Choroid plexus epithelial cell (primary cell): ENCODE results near the gene ECPAS.

Experiments used
- DNase-seq: peaks from one replicate; pipeline ENCODE4 v3.0.0-alpha.2; 2010; ENCODE audit warnings: low read depth
- H3K4me3 ChIP-seq: 2 replicates; pipeline ENCODE4 v1.5.1; 2011; ENCODE audit warnings: low read depth, mild to moderate bottlenecking, control low read depth, low read length, moderate library complexity
- TF ChIP-seq, protein P1 (sequence below): conservative IDR thresholded peaks from 2 replicates; pipeline ENCODE4 v1.5.1; 2011; ENCODE audit warnings: low read depth, mild to moderate bottlenecking, control low read depth, inconsistent platforms, low read length, moderate library complexity

Gene ECPAS, protein sequence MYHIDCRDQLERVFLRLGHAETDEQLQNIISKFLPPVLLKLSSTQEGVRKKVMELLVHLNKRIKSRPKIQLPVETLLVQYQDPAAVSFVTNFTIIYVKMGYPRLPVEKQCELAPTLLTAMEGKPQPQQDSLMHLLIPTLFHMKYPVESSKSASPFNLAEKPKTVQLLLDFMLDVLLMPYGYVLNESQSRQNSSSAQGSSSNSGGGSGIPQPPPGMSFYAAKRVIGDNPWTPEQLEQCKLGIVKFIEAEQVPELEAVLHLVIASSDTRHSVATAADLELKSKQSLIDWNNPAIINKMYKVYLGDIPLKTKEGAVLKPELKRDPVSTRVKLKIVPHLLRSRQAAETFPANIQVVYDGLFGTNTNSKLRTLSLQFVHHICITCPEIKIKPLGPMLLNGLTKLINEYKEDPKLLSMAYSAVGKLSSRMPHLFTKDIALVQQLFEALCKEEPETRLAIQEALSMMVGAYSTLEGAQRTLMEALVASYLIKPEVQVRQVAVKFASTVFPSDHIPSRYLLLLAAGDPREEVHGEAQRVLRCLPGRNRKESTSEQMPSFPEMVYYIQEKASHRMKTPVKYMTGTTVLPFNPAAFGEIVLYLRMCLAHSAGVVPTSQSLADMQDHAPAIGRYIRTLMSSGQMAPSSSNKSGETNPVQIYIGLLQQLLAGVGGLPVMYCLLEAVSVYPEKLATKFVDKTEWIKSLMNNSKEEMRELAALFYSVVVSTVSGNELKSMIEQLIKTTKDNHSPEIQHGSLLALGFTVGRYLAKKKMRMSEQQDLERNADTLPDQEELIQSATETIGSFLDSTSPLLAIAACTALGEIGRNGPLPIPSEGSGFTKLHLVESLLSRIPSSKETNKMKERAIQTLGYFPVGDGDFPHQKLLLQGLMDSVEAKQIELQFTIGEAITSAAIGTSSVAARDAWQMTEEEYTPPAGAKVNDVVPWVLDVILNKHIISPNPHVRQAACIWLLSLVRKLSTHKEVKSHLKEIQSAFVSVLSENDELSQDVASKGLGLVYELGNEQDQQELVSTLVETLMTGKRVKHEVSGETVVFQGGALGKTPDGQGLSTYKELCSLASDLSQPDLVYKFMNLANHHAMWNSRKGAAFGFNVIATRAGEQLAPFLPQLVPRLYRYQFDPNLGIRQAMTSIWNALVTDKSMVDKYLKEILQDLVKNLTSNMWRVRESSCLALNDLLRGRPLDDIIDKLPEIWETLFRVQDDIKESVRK (N-terminal part only)

DNA sequence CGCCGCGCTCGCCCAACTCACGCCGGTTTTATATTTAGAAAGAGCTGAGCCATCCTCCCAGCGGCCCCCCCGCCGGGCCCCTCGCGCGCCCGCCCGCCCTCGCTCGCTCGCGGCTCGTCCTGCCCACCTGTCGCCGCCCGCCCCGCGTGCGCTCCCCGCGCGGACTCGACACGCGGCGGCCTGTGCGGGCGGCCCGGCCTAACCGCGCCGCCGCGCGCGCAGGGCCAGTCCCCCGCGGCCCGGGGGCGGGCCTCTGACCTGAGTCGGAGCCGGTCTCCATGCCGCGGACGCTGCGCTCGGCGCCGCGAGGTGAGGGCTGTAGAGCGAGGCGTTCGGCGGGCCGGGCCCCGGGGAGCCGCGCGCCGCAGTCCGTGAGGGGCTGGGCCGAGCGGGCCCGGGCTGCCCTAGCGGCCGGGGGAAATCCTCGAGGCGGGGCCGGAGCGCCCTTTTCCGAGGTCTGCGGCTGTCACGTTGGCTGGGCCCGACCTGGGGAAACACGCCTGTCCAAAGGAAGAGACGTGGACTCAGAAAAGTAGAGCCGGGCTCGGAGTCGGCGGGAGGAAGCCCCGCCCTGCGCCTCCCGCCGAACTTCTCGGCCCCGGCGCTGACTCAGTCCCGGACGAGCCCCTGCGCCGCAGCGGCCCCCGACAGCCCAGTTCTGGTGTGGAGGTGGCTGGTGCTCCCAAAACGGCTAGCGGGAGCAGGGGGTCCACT lies at the start of gene ECPAS:
TSS of gene ECPAS (minus strand) at position 526 of the 714 bp plus-strand sequence. CDS start 11,465 bp downstream, outside the sequence.
- peak within 1 kb of the TSS; percentile 95 for H3K4me3 ChIP-seq
- TF ChIP-seq, protein P1, sequence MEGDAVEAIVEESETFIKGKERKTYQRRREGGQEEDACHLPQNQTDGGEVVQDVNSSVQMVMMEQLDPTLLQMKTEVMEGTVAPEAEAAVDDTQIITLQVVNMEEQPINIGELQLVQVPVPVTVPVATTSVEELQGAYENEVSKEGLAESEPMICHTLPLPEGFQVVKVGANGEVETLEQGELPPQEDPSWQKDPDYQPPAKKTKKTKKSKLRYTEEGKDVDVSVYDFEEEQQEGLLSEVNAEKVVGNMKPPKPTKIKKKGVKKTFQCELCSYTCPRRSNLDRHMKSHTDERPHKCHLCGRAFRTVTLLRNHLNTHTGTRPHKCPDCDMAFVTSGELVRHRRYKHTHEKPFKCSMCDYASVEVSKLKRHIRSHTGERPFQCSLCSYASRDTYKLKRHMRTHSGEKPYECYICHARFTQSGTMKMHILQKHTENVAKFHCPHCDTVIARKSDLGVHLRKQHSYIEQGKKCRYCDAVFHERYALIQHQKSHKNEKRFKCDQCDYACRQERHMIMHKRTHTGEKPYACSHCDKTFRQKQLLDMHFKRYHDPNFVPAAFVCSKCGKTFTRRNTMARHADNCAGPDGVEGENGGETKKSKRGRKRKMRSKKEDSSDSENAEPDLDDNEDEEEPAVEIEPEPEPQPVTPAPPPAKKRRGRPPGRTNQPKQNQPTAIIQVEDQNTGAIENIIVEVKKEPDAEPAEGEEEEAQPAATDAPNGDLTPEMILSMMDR = no peak
- peak; percentile 80 for DNase-seq

DNA sequence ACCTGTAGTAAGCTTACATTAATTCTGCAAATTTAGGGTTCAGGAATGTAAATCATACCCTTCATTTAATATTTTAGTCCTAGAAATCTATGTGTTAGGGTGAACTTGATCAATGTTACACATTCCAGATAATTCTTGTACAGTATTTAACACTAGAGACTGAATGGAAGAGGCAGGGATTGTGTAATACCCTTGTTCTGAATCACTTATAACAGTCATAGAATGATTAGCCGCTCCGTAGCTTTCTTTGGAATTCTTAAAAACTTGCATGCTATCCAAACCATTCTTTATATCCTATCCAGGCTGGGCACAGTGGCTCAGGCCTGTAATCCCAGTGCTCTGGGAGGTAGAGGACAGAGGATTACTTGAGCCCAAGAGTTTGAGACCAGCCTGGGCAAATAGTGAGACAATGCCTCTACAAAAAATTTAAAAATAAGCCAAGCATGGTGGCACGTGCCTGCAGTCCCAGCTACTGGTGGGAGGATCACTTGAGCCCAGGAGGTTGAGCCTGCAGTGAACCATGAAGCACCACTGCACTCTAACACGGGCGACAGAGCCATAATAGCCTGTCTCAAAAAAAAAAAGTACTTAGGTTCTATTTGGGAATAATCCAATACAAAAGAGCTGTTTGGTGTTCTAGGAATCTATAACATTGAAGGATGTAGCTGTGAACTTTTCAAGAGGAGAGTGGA lies 49.1 kb upstream of the ECPAS start:
- TF ChIP-seq, protein P1 = no peak
- DNase-seq = peak; percentile 11
- no peak overlapping the region for H3K4me3 ChIP-seq

DNA sequence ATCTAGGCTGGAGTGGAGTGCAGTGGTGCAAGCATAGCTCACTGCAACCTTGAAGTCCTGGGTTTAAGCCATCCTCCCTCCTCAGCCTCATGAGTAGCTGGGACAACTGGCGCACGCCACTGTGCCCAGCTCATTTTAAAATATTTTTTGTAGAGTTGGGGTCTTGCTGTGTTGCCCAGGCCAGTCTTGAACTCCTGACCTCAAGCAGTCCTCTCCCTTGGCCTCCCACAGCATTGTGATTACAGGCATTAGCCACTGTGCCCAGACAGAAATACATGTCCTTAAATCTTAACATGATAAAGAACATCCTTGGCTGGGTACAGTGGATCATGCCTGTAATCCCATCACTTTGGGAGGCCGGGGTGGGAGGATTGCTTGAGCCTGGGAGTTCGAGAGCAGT lies 47.5 kb upstream of the ECPAS start:
- no peak overlapping the region for H3K4me3 ChIP-seq
- TF ChIP-seq, protein P1 = no peak
- no peak for DNase-seq

DNA sequence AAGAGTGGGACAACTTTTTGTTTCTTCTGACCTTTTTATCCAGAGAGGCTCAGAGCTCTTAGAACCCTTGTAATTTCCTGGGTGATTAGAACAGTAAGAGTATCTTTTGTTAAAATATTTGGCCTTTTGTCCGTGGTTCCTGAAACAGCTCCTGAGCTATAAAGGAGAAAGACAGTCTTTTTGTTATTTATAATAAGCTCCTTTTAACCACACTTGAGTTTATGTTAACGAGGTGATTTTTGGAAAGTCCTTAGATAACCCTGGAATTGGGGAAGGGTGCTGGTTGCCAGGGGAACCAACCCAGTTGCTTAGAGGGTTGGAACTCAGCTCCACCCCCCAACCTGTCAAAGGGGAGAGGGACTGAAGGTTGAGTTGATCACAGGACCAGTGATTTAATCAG lies 45.6 kb upstream of the ECPAS start:
- H3K4me3 ChIP-seq = no peak overlapping the region
- no peak for DNase-seq
- TF ChIP-seq, protein P1 = no peak

DNA sequence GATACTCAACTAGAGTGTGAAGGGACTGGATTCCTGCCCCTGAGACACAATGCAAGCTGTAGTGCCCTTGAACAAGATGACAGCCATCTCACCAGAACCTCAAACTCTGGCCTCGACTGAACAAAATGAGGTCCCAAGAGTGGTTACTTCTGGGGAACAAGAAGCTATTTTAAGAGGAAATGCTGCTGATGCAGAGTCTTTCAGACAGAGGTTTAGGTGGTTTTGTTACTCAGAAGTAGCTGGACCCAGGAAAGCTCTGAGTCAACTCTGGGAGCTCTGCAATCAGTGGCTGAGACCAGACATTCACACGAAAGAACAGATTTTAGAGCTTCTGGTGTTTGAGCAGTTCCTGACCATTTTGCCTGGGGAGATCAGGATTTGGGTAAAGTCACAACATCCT lies 43.2 kb upstream of the ECPAS start:
- DNase-seq = no peak
- TF ChIP-seq, protein P1 = no peak

More for the DNA sequence above, 43.2 kb upstream of the ECPAS start:
- H3K4me3 ChIP-seq = no peak overlapping the region
